Renal cortical epithelial cell (primary cell): ENCODE data around the gene PTPN14. TPM values are rescaled to one million over a fixed set of nuclear protein-coding genes. Genes with fewer than 3 reads are reported as not detected.
"Not testable (repeated sequence)": the region's sequence is repeated elsewhere in the genome, so short reads cannot be mapped to it uniquely, and the experiment has no call there.

Experiments
- DNase-seq: peaks from one replicate; pipeline ENCODE4 v3.0.0-alpha.2; 2011; ENCODE audit warnings: low read depth
- total RNA-seq: library from RNA; depleted of rRNA; stranded (reverse); fragments of >200 nt; gene quantifications from 2 replicates; pipeline ENCODE4 v1.2.3, GENCODE V29; 2014

The PTPN14 gene
- total RNA-seq = 34.7 and 114 TPM in 2 replicates

DNA sequence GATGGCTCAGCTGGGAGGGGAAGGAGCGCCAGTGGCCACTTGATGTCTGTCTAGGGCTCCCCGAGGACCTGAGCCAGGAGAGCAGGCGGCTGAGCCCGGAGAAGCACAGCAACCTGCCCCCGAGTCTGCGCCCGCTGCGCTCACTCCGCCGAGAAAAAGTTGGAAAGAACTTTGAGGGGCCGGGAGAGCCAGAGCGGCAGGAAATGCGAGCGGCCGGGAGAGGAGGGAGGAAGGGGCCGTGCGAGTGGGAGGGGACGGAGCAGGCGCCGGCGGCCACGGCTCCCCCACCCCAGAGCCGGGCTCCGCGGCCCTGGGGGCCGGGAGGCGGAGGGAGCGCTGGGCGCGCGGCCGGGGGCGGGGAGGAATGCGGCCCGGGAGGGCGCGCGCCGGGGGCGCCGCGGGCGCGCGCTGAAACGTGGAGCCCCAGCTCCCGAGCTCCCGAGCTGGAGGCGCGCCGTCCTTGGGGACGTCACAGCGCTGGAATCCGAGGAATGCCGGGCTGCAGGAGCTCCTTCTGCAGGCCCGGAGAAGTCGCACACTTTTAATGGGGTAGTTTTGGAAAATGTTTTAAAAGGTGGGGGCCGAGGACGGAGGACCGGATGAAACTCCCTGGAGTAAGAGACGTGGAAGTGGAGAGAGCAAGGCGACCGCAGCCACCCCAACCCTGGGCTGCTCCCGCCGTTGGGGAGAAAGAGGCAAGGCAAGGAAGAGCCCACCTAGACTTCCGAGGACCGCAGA lies at the start of gene PTPN14:
TSS of gene PTPN14 (minus strand) at position 167 of the 738 bp plus-strand sequence. CDS start 86,799 bp downstream, outside the sequence.
- peak; percentile 85 for DNase-seq

- DNase-seq = no peak
These were observed 41.8 kb upstream of the PTPN14 start for GRCh38 chr1:214593158-214593557.

DNA sequence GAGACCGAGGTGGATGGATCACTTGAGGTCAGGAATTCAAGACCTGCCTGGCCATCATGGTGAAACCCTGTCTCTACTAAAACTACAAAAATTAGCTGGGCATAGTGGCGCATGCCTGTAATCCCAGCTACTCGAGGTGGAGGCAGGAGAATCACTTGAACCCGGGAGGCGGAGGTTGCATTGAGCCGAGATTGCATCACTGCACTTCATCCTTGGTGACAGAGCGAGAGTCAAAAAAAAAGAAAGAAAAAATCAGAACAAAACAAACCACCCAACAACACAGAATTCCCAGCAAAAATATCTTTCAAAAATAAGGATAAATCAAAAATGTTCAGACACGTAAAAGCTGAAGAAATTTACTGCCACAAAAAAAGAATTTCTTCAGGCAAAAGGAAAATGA lies 40.5 kb upstream of the PTPN14 start:
- DNase-seq = not testable (repeated sequence)

DNA sequence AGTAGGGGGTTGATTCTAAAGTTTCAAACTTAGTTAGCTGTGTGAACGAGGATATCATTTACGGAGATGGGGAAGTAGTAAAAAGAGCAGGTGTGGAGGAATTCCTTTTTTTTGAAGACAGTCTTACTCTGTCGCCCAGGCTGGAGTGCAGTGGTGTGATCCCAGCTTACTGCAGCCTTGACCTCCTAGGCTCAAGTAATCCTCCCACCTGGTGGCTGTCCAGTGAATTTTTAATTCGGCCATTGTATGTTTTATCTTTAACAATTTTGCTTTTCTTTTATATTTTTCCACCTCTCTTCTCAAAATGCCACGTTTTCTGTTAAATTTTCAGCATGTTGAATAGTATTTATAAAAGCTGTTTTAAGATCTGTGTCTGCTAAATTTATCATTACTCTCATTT lies 39.3 kb upstream of the PTPN14 start:
- no peak for DNase-seq

DNA sequence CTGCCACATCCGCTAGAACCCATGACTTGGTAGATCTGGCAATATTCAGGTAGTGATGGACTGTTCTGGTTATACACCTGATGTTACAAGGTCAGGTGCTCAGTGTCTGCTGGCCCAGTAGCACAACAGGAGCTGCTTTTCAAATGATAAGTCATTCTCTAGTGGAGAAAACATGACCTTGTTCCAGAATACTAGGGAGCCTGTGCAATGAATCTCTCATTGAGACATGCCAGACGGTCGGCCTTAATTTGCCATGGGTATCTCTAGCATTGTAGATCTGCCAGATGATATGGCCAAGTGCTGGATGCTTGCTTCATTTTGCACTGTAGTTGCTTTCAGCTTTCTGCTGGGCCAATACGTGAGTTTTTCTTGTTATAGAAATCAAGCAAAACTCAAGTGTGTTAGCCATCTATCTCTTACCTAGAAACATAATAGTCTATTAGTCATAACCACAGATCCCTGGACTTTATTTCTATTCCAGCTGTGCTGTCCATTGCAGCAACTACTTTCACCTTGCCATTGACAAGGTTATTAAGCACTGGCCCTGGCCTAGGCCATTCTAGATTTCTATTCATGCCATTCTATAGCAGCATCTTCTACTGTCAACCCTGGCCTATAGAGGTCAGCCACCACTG lies 37.7 kb upstream of the PTPN14 start:
- DNase-seq = peak; percentile 44

GRCh38 chr1:214587165-214587564 lies 35.8 kb upstream of the PTPN14 start:
- DNase-seq = no peak

DNA sequence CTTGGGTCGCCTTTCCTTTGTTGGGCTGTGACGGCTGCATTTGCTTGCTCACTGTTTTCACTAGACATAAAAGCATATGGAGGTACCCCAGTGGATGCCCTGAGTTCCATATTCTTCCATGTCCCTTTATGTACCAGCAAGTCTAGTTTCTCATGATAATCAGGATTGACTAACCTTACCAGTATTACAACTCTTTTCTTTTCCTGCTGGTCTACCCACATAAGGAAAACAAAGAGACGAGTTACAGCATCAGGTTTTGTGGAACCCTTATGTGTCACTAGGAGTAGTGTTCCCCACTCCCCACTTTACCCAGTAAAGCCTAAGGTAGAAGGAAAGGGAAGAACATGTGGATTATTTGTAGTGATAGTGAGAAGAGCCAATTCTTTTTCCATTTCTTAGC lies 35.2 kb upstream of the PTPN14 start:
- no peak for DNase-seq

DNA sequence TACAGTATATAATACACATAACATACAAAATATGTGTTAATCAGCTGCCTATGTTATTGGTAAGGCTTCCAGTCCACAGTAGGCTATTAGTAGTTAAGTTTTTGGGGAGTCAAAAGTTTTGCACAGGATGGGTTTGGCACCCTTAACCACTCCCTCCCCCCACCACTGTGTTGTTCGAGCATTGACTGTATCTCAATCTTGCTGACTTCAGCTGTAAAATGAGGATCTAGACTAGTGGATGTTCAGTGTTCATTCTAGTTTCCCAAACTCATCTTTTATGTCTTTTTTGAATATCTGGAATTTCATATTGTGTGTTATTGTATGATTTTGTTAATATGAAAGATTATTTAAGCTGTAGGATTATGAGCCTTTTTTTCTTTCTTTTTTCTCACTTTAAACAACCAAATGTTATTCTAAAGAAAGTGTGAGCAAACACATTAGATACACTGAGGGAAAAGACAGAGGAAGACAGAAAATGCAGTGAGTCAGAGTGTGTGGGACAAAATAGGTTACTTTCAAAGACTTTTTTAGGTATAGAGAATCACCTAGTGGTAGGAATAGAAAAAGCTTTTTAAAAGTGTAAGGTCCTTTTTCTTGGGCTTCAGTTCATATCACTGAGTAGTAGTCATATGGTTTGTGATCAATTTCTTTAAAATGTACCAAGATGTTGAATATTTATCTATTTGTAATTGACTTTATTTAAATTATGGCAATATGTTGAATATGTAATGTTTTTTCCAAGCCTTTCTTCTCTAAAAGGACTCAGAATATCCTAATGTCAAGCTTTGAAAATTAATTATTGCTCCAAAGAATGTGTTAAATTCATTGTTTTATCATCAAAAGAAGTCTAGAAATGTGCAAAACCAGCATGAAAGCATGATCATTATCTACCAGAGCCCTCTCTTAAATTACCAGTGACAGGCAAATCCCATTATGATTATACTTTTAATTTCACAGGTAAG lies 33.7 kb upstream of the PTPN14 start:
- peak; percentile 83 for DNase-seq

DNA sequence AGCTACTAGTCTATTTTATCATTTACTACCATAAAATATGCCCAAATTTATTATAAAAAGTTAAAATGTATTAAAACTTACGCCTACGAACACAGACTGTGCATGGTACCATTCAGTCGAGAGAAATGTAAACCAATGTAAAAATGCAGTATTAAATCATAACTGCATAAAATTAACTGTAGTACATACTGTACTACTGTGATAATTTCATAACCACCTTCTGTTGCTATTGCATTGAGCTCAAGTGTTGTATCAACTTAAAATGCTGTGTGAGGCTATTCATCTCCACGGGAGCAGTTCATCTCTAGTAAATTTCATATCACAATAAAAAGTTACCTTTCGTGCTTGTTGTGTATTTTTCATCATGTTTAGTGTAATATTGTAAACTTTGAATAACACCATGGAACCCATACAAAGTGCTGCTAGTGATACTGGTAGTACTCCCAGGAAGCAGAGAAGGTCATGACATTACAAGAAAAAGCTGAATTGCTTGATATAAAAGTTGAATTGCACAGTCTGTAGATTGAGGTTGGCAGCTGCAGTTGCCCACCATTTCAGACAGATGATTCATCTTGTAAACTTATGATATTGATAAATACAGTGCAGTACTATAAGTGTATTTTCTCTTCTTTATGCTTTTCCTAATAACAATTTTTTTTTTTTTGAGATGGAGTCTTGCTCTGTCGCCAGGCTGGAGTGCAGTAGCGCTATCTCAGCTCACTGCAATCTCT lies 32.6 kb upstream of the PTPN14 start:
- no peak for DNase-seq

GRCh38 chr1:214583113-214583512 lies 31.7 kb upstream of the PTPN14 start:
- DNase-seq = no peak

DNA sequence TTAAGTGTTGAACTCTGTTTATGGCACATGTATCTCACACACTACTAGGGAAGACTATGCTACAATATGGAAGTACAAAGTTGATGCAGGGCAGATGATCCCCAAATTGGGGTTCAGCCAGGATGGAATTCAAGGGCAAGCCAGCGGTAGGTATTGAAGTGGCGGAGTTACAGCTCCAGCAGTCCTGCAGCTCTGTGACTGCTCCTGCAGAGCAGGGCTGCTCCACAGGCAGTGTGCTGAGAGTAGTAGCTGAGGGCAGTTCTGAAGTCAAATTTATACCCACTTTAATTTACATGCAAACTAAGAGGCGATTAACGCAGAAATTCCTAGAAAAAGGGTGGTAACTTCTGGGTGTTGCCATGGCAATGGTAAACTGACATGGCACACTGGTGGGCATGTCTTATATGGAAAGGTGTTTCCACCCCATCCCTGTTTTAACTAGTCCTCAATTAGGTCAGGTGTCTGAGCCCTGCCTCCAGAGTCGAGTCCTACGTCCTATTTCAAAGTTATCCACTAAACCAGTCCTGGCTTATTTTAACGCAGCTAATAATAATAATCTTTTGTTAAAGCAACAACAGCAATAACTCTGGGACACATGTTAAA lies 31.0 kb upstream of the PTPN14 start:
- DNase-seq = no peak

GRCh38 chr1:214581785-214582184 lies 30.4 kb upstream of the PTPN14 start:
- DNase-seq = peak; percentile 95

- no peak for DNase-seq
These were observed 27.8 kb upstream of the PTPN14 start for GRCh38 chr1:214579183-214579582.

DNA sequence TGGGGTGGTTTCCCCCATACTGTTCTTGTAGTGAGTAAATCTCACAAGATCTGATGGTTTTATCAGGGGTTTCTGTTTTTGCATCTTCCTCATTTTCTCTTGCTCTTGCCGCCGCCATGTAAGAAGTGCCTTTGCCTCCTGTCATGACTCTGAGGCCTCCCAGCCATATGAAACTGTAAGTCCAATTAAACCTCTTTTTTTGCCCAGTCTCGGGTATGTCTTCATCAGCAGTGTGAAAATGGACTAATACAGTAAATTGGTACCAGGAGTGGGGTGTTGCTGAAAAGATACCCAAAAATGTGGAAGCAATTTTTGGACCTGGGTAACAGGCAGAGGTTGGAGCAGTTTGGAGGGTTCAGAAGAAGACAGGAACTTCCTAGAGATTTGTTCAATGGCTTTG lies 24.7 kb upstream of the PTPN14 start:
- not testable (repeated sequence) for DNase-seq

GRCh38 chr1:214574598-214575411 lies 23.4 kb upstream of the PTPN14 start:
- peak; percentile 62 for DNase-seq

DNA sequence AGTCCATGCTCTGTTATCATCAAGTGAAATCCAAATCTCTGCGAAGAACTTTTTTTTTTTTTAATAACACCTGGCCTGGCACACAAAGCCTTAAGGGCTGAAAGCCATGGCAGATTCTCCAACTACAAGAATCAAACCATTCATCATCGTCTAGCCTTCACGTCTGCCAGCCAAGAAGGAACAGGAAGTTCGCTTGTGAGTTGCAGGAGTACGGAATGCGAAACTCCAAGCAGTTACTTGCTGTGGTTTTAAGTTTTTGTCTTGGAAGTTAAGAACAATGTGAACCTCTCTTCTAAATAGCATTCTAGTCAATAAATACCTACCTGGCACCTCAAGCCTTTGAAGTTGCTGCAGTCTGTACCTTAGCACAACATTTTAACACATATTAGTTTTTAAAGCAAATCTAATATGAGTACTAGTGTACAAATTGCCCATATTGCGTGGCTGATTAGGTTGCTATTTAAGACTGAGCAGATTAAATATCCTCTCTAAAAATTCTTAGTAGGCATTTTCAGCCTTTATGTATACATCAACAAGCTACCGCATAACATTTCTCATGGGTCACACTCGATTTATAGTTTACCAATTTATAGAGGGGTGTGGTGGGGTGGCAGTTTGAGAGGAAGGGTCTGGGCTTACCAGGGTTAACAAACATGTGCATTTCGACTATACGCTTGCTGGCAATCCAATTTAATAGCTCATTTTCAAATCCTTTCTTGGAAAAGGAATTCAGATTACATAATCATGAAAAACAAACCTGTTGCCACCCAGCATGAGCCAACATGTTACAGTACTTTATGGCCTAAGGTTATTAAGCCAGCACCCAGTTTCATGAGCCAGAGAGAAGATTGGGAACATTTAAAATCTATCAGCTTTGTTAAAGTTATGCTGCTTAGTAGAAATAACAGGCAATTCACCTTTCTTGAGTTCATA lies 22.2 kb upstream of the PTPN14 start:
- peak; percentile 96 for DNase-seq

DNA sequence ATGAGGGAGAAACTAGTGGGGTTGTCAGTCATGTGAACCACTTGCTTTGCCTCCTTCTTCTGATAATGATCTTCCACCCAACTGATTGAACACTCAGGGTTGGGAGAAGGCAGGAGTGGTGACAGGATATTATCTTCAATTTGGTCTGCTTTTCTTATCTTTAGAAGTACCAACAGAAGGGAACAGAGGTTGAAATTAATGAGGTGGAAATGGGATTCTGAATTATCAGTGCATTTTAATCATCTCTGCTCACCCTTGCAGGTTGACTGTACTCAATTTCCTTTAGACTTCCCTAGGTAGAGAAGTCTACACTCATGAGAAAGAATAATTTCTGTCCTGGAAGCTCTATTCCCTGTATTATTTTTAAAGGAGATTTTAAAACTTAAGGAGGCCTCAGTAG lies 19.9 kb upstream of the PTPN14 start:
- no peak for DNase-seq

DNA sequence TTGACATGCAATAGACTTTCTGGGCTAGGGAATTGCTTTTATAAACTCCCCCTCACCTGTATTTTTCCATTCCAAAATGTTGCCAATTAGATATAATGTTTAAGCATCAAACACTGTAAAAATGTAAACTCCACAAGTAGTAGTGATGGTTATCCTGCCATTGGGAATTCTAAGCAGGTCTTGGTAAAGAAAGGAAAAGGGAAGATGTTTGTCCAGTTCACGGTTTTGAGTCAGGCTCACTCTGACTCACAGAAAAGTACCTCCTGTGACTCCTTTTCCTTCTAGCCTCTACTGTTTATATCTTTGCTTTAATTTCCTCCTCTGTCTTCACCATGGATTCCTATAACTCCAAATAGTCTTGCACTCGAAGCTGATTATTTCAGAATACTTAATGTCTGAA lies 19.0 kb upstream of the PTPN14 start:
- peak; percentile 86 for DNase-seq

DNA sequence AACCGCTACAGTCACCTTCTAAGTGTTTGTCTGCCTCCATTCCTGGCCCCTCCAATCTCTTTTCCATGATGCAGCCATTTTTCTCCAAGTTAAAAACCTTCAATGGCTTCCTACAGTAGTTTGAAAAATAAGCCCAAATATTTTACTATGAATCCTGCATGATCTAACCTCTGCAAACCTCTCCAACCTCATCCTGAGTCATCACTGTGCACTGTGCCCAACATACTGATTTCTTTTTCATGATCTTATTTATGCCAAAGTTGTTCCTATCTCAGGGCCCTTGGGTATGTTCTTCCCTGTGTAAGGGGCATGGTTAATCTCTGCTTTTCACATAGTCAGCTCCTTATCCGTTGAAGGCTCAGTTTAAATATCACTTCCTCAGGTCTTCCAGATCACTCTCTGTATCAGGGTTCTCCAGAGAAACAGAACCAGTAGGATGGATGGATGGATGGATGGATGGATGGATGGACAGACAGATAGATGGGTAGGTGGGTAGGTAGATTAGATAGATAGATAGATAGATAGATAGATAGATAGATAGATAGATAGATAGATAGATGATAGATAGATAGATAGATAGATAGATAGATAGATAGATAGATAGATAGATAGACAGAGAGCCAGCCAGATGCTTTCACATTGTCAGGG lies 18.1 kb upstream of the PTPN14 start:
- peak; percentile 64 for DNase-seq
